AG04450 (cell line): ENCODE data around the gene ECEL1. TPM values are rescaled to one million over a fixed set of nuclear protein-coding genes. Genes with fewer than 3 reads are reported as not detected.
"Not testable (repeated sequence)": the region's sequence is repeated elsewhere in the genome, so short reads cannot be mapped to it uniquely, and the experiment has no call there.

Source experiments
- CTCF ChIA-PET: fragments of 300-600, 350-600 bp; formaldehyde crosslinking; extraction: SDS; loops from one replicate; lab custom pipeline; 2022; ENCODE audit warnings: antibody characterized with exemption, inconsistent platforms; lab: Charles Lee
- POLR2A ChIA-PET: fragments of 350-600 bp; formaldehyde crosslinking; extraction: SDS; loops from one replicate; lab custom pipeline; 2021; ENCODE audit warnings: antibody characterized with exemption, inconsistent platforms; lab: Yijun Ruan, JAX
- DNase-seq: peaks from one replicate; pipeline ENCODE4 v3.0.0-alpha.2; 2011; ENCODE audit warnings: low read depth, low spot score
- H3K27ac ChIP-seq: one replicate; pipeline ENCODE4 v1.5.1; 2012; ENCODE audit warnings: low read depth, low read length, control low read depth
- H3K27me3 ChIP-seq: one replicate; pipeline ENCODE4 v1.6.0; 2012; ENCODE audit warnings: low read length; ENCODE audit not compliant: control insufficient read depth, insufficient read depth
- H3K4me3 ChIP-seq: 2 replicates; pipeline ENCODE4 v1.5.1; 2011; ENCODE audit warnings: mild to moderate bottlenecking, low read depth, low read length, control low read depth
- H3K9me3 ChIP-seq: 2 replicates; pipeline ENCODE4 v1.5.1; 2012; ENCODE audit warnings: low read length; ENCODE audit not compliant: control insufficient read depth, insufficient read depth
- polyA plus RNA-seq: library from polyadenylated mRNA; depleted of rRNA; stranded (reverse); fragments of >200 nt; gene quantifications from 2 replicates; pipeline ENCODE4 v1.2.3, GENCODE V29; 2011
- TF ChIP-seq, protein P1 (sequence below): IDR thresholded peaks from 2 replicates; pipeline ENCODE4 v1.5.1; 2011; ENCODE audit warnings: low read depth, low read length, control low read depth, inconsistent platforms

Gene ECEL1
- polyA plus RNA-seq, 1 experiment, result not detected

- no peak overlapping the region for H3K27ac ChIP-seq
- H3K27me3 ChIP-seq, result peaks cover 16% of the 10 kb centered on the region
These were observed 51.8 kb downstream of the ECEL1 start for GRCh38 chr2:232435805-232436204.

GRCh38 chr2:232435375-232435648 is 52.3 kb downstream of the ECEL1 start:
- no peak overlapping the region for H3K4me3 ChIP-seq
- peaks cover 16% of the 10 kb centered on the region for H3K27me3 ChIP-seq
- H3K27ac ChIP-seq, result no peak overlapping the region
- ChIA-PET POLR2A (no interaction called here), CTCF (no interaction called here)
- no peak for DNase-seq
- no peaks in the 10 kb centered on the region for H3K9me3 ChIP-seq
- TF ChIP-seq, protein P1, sequence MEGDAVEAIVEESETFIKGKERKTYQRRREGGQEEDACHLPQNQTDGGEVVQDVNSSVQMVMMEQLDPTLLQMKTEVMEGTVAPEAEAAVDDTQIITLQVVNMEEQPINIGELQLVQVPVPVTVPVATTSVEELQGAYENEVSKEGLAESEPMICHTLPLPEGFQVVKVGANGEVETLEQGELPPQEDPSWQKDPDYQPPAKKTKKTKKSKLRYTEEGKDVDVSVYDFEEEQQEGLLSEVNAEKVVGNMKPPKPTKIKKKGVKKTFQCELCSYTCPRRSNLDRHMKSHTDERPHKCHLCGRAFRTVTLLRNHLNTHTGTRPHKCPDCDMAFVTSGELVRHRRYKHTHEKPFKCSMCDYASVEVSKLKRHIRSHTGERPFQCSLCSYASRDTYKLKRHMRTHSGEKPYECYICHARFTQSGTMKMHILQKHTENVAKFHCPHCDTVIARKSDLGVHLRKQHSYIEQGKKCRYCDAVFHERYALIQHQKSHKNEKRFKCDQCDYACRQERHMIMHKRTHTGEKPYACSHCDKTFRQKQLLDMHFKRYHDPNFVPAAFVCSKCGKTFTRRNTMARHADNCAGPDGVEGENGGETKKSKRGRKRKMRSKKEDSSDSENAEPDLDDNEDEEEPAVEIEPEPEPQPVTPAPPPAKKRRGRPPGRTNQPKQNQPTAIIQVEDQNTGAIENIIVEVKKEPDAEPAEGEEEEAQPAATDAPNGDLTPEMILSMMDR, result no peak

More at GRCh38 chr2:232435805-232436204, 51.8 kb downstream of the ECEL1 start:
- Histone ChIP-seq H3K9me3 (no peaks in the 10 kb centered on the region), H3K4me3 (no peak overlapping the region)
- CTCF ChIA-PET, result no interaction called here
- POLR2A ChIA-PET, result no interaction called here
- TF ChIP-seq, protein P1, result no peak
- DNase-seq, result no peak

DNA sequence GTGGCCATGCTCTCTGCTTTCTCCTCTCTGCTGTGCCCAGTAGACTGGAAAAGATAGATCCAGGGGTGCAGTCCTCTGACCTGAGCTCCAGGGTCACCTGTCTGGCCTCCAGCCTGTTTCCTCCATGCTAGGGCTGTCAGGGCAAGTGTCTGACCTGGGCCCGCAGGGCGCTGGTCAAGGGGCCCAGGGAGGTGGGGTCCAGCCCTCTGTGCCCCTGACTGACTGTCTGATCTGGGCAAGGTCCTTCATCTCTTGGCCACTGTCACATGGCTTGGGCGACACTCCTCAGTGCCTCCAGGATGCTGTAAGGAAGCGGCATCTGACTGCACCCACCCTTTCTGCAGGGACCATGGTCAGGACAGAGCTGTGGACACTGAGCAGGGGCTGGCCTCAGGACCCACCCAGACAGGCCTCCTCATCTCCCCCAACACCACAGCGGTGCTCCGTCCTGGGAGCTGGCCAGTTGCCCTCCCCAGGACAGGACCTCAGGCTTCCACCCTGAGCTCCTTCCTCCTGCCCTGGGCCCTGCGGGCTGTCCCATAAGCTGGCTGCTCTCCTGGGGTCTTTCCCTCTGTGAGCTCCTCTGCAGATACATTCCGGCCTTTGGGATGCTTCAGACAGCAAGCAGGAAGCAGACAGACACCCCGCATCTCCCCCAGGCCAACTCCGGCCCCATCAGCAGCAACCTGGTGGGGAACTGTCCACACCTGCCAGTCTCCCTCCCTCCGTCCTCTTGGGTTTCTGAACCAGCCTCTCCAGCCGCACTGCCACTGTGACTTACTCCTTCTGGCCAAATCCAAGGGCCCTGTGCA is 52.9 kb downstream of the ECEL1 start:
- peaks cover 16% of the 10 kb centered on the region for H3K27me3 ChIP-seq
- no peak overlapping the region for H3K4me3 ChIP-seq
- H3K9me3 ChIP-seq, result no peaks in the 10 kb centered on the region
- ChIA-PET CTCF (no interaction called here), POLR2A (no interaction called here)
- no peak for DNase-seq
- no peak overlapping the region for H3K27ac ChIP-seq
- TF ChIP-seq, protein P1, result no peak

- no peaks in the 10 kb centered on the region for H3K9me3 ChIP-seq
- ChIA-PET CTCF (no interaction called here), POLR2A (no interaction called here)
- no peak for DNase-seq
- no peak overlapping the region for H3K27ac ChIP-seq
- H3K27me3 ChIP-seq, result peaks cover 16% of the 10 kb centered on the region
- H3K4me3 ChIP-seq, result no peak overlapping the region
- TF ChIP-seq, protein P1, result no peak
These were observed 53.5 kb downstream of the ECEL1 start for GRCh38 chr2:232434091-232434490.

DNA sequence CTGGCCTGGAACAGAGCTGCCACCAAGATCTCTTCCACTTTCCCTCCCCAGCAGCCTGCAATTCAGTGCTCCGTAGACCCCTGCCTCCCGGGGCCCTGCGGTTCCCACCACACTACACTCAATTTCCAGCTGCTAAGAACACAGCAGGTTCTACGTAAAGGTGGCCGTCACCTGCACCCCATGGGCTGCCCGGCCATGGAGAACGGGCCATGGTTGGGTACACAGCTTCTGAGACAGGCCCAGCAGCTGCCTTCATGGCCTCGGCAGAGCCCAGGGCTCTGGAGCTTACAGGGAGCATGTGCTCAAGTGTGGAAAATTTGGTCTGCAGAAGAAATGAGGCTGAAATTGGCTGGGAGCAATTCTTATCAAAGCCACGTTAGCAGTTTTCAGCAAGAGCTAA is 54.0 kb downstream of the ECEL1 start:
- H3K27ac ChIP-seq, POLR2A ChIA-PET, CTCF ChIA-PET, H3K9me3 ChIP-seq, H3K4me3 ChIP-seq, DNase-seq: not testable (repeated sequence)
- peaks cover 16% of the 10 kb centered on the region for H3K27me3 ChIP-seq
